HG02798 (cell line): ENCODE data around the gene ABHD4.
"Not testable (repeated sequence)": the region's sequence is repeated elsewhere in the genome, so short reads cannot be mapped to it uniquely, and the experiment has no call there.

Experiments used
- ATAC-seq: cut with Tn5 transposase; IDR thresholded peaks from one replicate; pipeline ENCODE4 v1.9.1; 2021; ENCODE audit warnings: mild to moderate bottlenecking; ENCODE audit not compliant: unreplicated experiment, poor library complexity

The ABHD4 gene

GRCh38 chr14:22622255-22622654 lies 24.2 kb downstream of the ABHD4 start:
- no peak for ATAC-seq

- no peak for ATAC-seq
These were observed 24.9 kb downstream of the ABHD4 start for GRCh38 chr14:22623047-22623446.

- ATAC-seq: no peak
These were observed 28.5 kb downstream of the ABHD4 start for GRCh38 chr14:22626590-22626989.

GRCh38 chr14:22627506-22628263 lies 29.6 kb downstream of the ABHD4 start:
- ATAC-seq: no peak

GRCh38 chr14:22629361-22629760 lies 31.3 kb downstream of the ABHD4 start:
- ATAC-seq: no peak

- ATAC-seq: no peak
These were observed 32.0 kb downstream of the ABHD4 start for GRCh38 chr14:22630066-22630465.

- no peak for ATAC-seq
These were observed 32.4 kb downstream of the ABHD4 start for GRCh38 chr14:22630486-22630885.

GRCh38 chr14:22634233-22634900 lies 36.3 kb downstream of the ABHD4 start:
- ATAC-seq: no peak

- not testable (repeated sequence) for ATAC-seq
These were observed 37.9 kb downstream of the ABHD4 start for GRCh38 chr14:22635980-22636379.

GRCh38 chr14:22640192-22640591 lies 42.1 kb downstream of the ABHD4 start:
- ATAC-seq: no peak

- no peak for ATAC-seq
These were observed 43.7 kb downstream of the ABHD4 start for GRCh38 chr14:22641846-22642245.

- ATAC-seq: no peak
These were observed 46.2 kb downstream of the ABHD4 start, which contains the start of gene OR6J1 for GRCh38 chr14:22644305-22644635. TSS of gene OR6J1 (minus strand) at chr14:22644352. CDS start at chr14:22634811, 9,541 bp downstream.

- ATAC-seq: no peak
These were observed 48.6 kb downstream of the ABHD4 start for GRCh38 chr14:22646570-22647254.

- ATAC-seq: no peak
These were observed 50.4 kb downstream of the ABHD4 start for GRCh38 chr14:22648506-22648905.

GRCh38 chr14:22650046-22650739 lies 52.1 kb downstream of the ABHD4 start:
- no peak for ATAC-seq

- ATAC-seq: peak; percentile 65
These were observed 52.9 kb downstream of the ABHD4 start for GRCh38 chr14:22650960-22651521.

GRCh38 chr14:22651586-22651985 lies 53.5 kb downstream of the ABHD4 start:
- no peak for ATAC-seq

GRCh38 chr14:22653012-22653621 lies 55.0 kb downstream of the ABHD4 start:
- ATAC-seq: peak; percentile 69

- ATAC-seq: no peak
These were observed 58.1 kb downstream of the ABHD4 start for GRCh38 chr14:22656226-22656625.
